Smooth muscle cell (in vitro differentiated cells): ENCODE results near the gene EPB41. TPM values are rescaled to one million over a fixed set of nuclear protein-coding genes. Genes with fewer than 3 reads are reported as not detected.
A peak's percentile ranks its signal among the peaks of the same experiment; 100 is the strongest.

Experiments
- DNase-seq: peaks from one replicate; lab custom pipeline; 2025; ENCODE audit not compliant: unreplicated experiment; lab: John Stamatoyannopoulos, UW
- H2AFZ ChIP-seq: fragments of 200-600 bp; sonication (generic); 2 replicates; pipeline ENCODE4 v1.6.0; 2016; ENCODE audit warnings: antibody characterized with exemption, low read depth, mild to moderate bottlenecking
- H3F3A ChIP-seq: fragments of 200-600 bp; sonication (generic); 2 replicates; pipeline ENCODE4 v1.6.0; 2017; ENCODE audit warnings: antibody characterized with exemption, low read depth
- H3K27ac ChIP-seq: fragments of 200-600 bp; sonication (generic); 2 replicates; pipeline ENCODE4 v1.5.1; 2016; ENCODE audit warnings: low read depth, mild to moderate bottlenecking
- H3K27me3 ChIP-seq: fragments of 200-600 bp; sonication (generic); 2 replicates; pipeline ENCODE4 v1.6.1; 2016; ENCODE audit warnings: low read depth, mild to moderate bottlenecking
- H3K36me3 ChIP-seq: fragments of 200-600 bp; sonication (generic); 2 replicates; pipeline ENCODE4 v1.5.1; 2016; ENCODE audit warnings: low read depth
- H3K4me1 ChIP-seq: fragments of 200-600 bp; sonication (generic); 2 replicates; pipeline ENCODE4 v1.5.1; 2016; ENCODE audit warnings: low read depth
- H3K4me2 ChIP-seq: fragments of 200-600 bp; sonication (generic); 2 replicates; pipeline ENCODE4 v1.6.0; 2016; ENCODE audit warnings: mild to moderate bottlenecking
- H3K4me3 ChIP-seq: fragments of 200-600 bp; sonication (generic); 2 replicates; pipeline ENCODE4 v1.5.1; 2016; ENCODE audit warnings: mild to moderate bottlenecking
- H3K79me2 ChIP-seq: fragments of 200-600 bp; sonication (generic); 2 replicates; pipeline ENCODE4 v1.6.0; 2016; ENCODE audit warnings: low read depth, mild to moderate bottlenecking
- H3K9ac ChIP-seq: fragments of 200-600 bp; sonication (generic); 2 replicates; pipeline ENCODE4 v1.6.0; 2016; ENCODE audit warnings: low read depth
- H3K9me3 ChIP-seq: fragments of 200-600 bp; sonication (generic); replicated peaks from 2 replicates; pipeline ENCODE4 v1.5.1; 2016; ENCODE audit warnings: low read depth
- H4K20me1 ChIP-seq: fragments of 200-600 bp; sonication (generic); 2 replicates; pipeline ENCODE4 v1.6.0; 2016; ENCODE audit warnings: low read depth
- WGBS: methylation state at CpG from one replicate; pipeline ENCODE4 v1.1.7; 2016; ENCODE audit warnings: low lambda C conversion rate; 5-methylcytosine and 5-hydroxymethylcytosine counted together
- polyA plus RNA-seq: library from polyadenylated mRNA; unstranded; fragments of >200 nt; fragmentation: Nextera tagmentation; extraction: Ambion mirVana; gene quantifications from 2 replicates; pipeline ENCODE4 v1.2.1, GENCODE V29; 2016
- total RNA-seq: library from RNA; depleted of rRNA; stranded (reverse); fragments of >200 nt; gene quantifications from 2 replicates; pipeline ENCODE4 v1.2.3, GENCODE V29; 2014
- TF ChIP-seq, protein P1 (sequence below): fragments of 200-600 bp; sonication (generic); IDR thresholded peaks from 2 replicates; pipeline ENCODE4 v1.5.1; 2017; ENCODE audit warnings: borderline replicate concordance, mild to moderate bottlenecking, antibody characterized with exemption; ENCODE audit not compliant: insufficient read depth, poor library complexity, severe bottlenecking

The EPB41 gene
- total and polyA plus RNA-seq, 2 experiments from 2014 or later = 4.7 to 20.2 TPM

DNA sequence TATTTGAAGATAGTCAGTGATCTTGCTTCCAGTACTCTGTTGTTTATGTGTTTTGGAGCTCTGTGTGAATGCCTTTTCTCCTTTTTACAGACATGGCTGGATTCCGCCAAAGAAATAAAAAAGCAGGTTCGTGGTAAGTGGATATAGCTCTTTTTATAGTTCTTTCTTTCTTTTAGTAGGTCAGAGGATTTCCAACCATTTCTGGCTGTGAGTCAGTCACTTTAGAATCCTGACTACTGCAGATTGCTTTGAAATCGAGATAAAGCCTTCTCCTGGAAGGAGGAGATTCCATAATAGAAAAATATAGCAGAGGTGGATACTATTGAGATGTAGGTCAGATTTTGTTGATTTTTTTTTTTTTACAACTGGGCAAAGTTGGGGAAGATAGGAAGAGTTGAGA is 97.4 kb downstream of the EPB41 start:
- Histone ChIP-seq H3K4me3 (no peak overlapping the region), H3K79me2 (no peaks in the 10 kb centered on the region), H3K27ac (peak overlapping the region; percentile 39), H4K20me1 (no peaks in the 10 kb centered on the region), H3K36me3 (no peaks in the 10 kb centered on the region), H3K27me3 (no peaks in the 10 kb centered on the region), H3K9ac (no peak overlapping the region), H3K4me2 (peak overlapping the region; percentile 46), H2AFZ (no peak overlapping the region), H3K9me3 (no peaks in the 10 kb centered on the region), H3K4me1 (no peaks in the 10 kb centered on the region), H3F3A (no peaks in the 10 kb centered on the region)
- no peak for DNase-seq
- 32% methylated on average over 3 of the region's 3 CpGs for WGBS
- TF ChIP-seq, protein P1, sequence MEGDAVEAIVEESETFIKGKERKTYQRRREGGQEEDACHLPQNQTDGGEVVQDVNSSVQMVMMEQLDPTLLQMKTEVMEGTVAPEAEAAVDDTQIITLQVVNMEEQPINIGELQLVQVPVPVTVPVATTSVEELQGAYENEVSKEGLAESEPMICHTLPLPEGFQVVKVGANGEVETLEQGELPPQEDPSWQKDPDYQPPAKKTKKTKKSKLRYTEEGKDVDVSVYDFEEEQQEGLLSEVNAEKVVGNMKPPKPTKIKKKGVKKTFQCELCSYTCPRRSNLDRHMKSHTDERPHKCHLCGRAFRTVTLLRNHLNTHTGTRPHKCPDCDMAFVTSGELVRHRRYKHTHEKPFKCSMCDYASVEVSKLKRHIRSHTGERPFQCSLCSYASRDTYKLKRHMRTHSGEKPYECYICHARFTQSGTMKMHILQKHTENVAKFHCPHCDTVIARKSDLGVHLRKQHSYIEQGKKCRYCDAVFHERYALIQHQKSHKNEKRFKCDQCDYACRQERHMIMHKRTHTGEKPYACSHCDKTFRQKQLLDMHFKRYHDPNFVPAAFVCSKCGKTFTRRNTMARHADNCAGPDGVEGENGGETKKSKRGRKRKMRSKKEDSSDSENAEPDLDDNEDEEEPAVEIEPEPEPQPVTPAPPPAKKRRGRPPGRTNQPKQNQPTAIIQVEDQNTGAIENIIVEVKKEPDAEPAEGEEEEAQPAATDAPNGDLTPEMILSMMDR = no peak

- H3K36me3 ChIP-seq = no peaks in the 10 kb centered on the region
- no peak overlapping the region for H3K4me3 ChIP-seq
- no peaks in the 10 kb centered on the region for H3K4me1 ChIP-seq
- H3K9ac ChIP-seq = no peak overlapping the region
- H3F3A ChIP-seq = no peaks in the 10 kb centered on the region
- no peak for DNase-seq
- H4K20me1 ChIP-seq = no peaks in the 10 kb centered on the region
- no peak overlapping the region for H3K4me2 ChIP-seq
- no peak overlapping the region for H3K27ac ChIP-seq
- no peaks in the 10 kb centered on the region for H3K27me3 ChIP-seq
- H2AFZ ChIP-seq = no peak overlapping the region
- H3K9me3 ChIP-seq = no peaks in the 10 kb centered on the region
- H3K79me2 ChIP-seq = no peaks in the 10 kb centered on the region
- TF ChIP-seq, protein P1 = no peak
- 93% methylated on average over 5 of the region's 5 CpGs for WGBS
These were observed 102.9 kb downstream of the EPB41 start for GRCh38 chr1:29017235-29017634.

DNA sequence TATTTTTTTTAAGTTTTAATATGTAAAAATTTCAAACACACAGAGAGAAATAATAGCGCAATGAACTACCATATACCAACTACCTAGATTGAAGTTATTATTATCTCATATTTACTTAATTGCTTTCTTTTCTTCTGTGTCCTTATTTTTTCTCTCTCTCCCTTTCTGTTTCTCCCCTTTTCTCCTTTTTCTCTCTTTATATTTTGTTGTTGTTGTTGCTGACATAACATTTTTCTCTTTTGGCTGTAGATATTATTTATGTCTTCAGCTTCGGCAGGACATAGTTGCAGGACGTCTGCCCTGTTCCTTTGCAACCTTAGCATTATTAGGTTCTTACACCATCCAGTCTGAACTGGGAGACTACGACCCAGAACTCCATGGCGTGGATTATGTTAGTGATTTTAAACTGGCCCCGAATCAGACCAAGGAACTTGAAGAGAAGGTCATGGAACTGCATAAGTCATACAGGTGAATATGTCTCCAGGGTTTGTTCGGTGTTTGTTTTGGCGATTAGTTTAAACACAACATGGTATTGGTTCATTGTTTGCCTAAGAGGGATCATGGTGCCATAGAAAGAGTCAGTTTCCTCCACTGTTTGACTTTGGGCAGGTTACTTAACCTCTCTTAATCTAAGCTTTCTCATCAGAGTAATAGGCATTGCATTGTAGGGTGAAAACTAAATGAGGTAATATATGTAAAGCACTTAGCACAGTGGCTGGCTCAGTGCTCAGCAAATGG is 103.8 kb downstream of the EPB41 start:
- no peak for DNase-seq
- Histone ChIP-seq H4K20me1 (no peaks in the 10 kb centered on the region), H3K27me3 (no peaks in the 10 kb centered on the region), H3K9me3 (no peaks in the 10 kb centered on the region), H3K4me3 (no peak overlapping the region), H3K9ac (no peak overlapping the region), H3K4me2 (no peak overlapping the region), H3K36me3 (no peaks in the 10 kb centered on the region), H3K4me1 (no peaks in the 10 kb centered on the region), H2AFZ (no peak overlapping the region), H3K27ac (no peak overlapping the region), H3K79me2 (no peaks in the 10 kb centered on the region), H3F3A (no peaks in the 10 kb centered on the region)
- 96% methylated on average over 8 of the region's 8 CpGs for WGBS
- TF ChIP-seq, protein P1 = no peak

DNA sequence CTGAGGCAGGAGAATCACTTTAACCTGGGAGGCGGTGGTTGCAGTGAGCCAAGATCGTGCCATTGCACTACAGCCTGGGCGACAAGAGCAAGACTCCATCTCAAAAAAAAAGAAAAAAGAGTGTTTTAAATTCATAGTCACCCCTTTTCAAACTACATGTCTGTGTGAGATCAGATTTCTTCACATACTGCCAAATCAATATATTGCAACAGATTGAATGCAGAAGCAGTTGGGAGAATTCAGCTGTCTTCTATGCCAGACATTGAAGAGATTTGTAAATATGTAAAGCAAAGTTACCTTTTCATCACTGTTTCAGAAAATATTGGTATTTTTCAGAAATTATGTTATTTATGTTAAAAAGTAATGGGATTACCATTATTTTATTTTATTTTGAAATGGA is 108.3 kb downstream of the EPB41 start:
- Histone ChIP-seq H3K9me3 (no peaks in the 10 kb centered on the region), H3K4me1 (no peaks in the 10 kb centered on the region), H3K36me3 (no peaks in the 10 kb centered on the region), H2AFZ (no peak overlapping the region), H3K27me3 (no peaks in the 10 kb centered on the region), H3K4me3 (no peak overlapping the region), H4K20me1 (no peaks in the 10 kb centered on the region), H3K27ac (no peak overlapping the region), H3K79me2 (no peaks in the 10 kb centered on the region), H3K4me2 (no peak overlapping the region), H3F3A (no peaks in the 10 kb centered on the region), H3K9ac (no peak overlapping the region)
- 93% methylated on average over 3 of the region's 3 CpGs for WGBS
- TF ChIP-seq, protein P1 = no peak
- no peak for DNase-seq
